BJ (cell line): ENCODE data around the gene ZBP1. TPM values are rescaled to one million over a fixed set of nuclear protein-coding genes. Genes with fewer than 3 reads are reported as not detected.

ENCODE experiments used
- CTCF ChIA-PET: fragments of 350-600 bp; formaldehyde crosslinking; extraction: SDS; loops from one replicate; lab custom pipeline; 2021; ENCODE audit warnings: antibody characterized with exemption, inconsistent platforms; lab: Yijun Ruan, JAX
- POLR2A ChIA-PET: fragments of 300-600 bp; sonication (Branson Sonifier 250); formaldehyde crosslinking; extraction: SDS; loops from one replicate; lab custom pipeline; 2021; ENCODE audit warnings: antibody characterized with exemption; lab: Charles Lee
- DNase-seq: peaks from one replicate; pipeline ENCODE4 v3.0.0-alpha.2; 2011; ENCODE audit warnings: low read depth
- H3K27me3 ChIP-seq: 2 replicates; pipeline ENCODE4 v1.6.0; 2011; ENCODE audit warnings: low read length; ENCODE audit not compliant: control insufficient read depth, insufficient read depth
- H3K36me3 ChIP-seq: 2 replicates; pipeline ENCODE4 v1.5.1; 2011; ENCODE audit warnings: low read length; ENCODE audit not compliant: control insufficient read depth, insufficient read depth
- H3K4me3 ChIP-seq: 2 replicates; pipeline ENCODE4 v1.5.1; 2011; ENCODE audit warnings: low read depth, mild to moderate bottlenecking, control low read depth, low read length
- CTCF ChIP-seq: IDR thresholded peaks from 2 replicates; pipeline ENCODE4 v1.5.1; 2011; ENCODE audit warnings: low read depth, mild to moderate bottlenecking, control low read depth, inconsistent platforms, low read length, moderate library complexity; ENCODE audit not compliant: insufficient read depth
- polyA plus RNA-seq: library from polyadenylated mRNA; depleted of rRNA; stranded (reverse); fragments of >200 nt; gene quantifications from 2 replicates; pipeline ENCODE4 v1.2.3, GENCODE V29; 2011

The ZBP1 gene
- polyA plus RNA-seq, 1 experiment, result not detected

GRCh38 chr20:57624124-57624523 is 3.9 kb upstream of the ZBP1 start:
- Histone ChIP-seq H3K36me3 (no peaks in the 10 kb centered on the region), H3K4me3 (no peak overlapping the region), H3K27me3 (no peaks in the 10 kb centered on the region)
- CTCF ChIA-PET, result interaction anchor here (1.5 to 1.7 kb wide), 2 partner anchors 22 to 29 kb away, joined by 4 to 7 read pairs; no protein-coding TSS in a partner anchor
- DNase-seq, result no peak
- TF ChIP-seq CTCF, result no peak
- POLR2A ChIA-PET, result no interaction called here

- ChIA-PET POLR2A (no interaction called here), CTCF (interaction anchor here (0.6 to 1.9 kb wide), 15 partner anchors 8 to 588 kb away, joined by 3 to 11 read pairs (median 4); no protein-coding TSS in a partner anchor)
- no peak for DNase-seq
- Histone ChIP-seq H3K4me3 (no peak overlapping the region), H3K27me3 (peaks cover 2% of the 10 kb centered on the region; the same call in 1 of the 2 replicates), H3K36me3 (no peaks in the 10 kb centered on the region)
- peak; percentile 77 for TF ChIP-seq CTCF
Measured at GRCh38 chr20:57622579-57623381, 2.6 kb upstream of the ZBP1 start.

- Histone ChIP-seq H3K4me3 (no peak overlapping the region), H3K27me3 (peaks cover 2% of the 10 kb centered on the region), H3K36me3 (no peaks in the 10 kb centered on the region)
- ChIA-PET POLR2A (no interaction called here), CTCF (interaction anchor here (0.6 to 1.9 kb wide), 10 partner anchors 8 to 589 kb away, joined by 3 to 11 read pairs (median 4); no protein-coding TSS in a partner anchor)
- no peak for TF ChIP-seq CTCF
- no peak for DNase-seq
Measured at GRCh38 chr20:57622201-57622570, 2.0 kb upstream of the ZBP1 start.

- Histone ChIP-seq H3K27me3 (peaks cover 5% of the 10 kb centered on the region), H3K4me3 (no peak overlapping the region), H3K36me3 (no peaks in the 10 kb centered on the region)
- ChIA-PET CTCF (interaction anchor here (0.6 to 1.9 kb wide), 5 partner anchors 8 to 589 kb away, joined by 3 to 11 read pairs (median 4); no protein-coding TSS in a partner anchor), POLR2A (no interaction called here)
- TF ChIP-seq CTCF, result no peak
- DNase-seq, result no peak
Measured at GRCh38 chr20:57621421-57622200, 1.4 kb upstream of the ZBP1 start.

- no peak for DNase-seq
- ChIA-PET CTCF (interaction anchor here (0.8 to 1.1 kb wide), 3 partner anchors 9 to 591 kb away, joined by 3 to 4 read pairs (median 3); no protein-coding TSS in a partner anchor), POLR2A (no interaction called here)
- H3K36me3 ChIP-seq, result no peaks in the 10 kb centered on the region
- no peak overlapping the region for H3K4me3 ChIP-seq
- TF ChIP-seq CTCF, result no peak
- peaks cover 5% of the 10 kb centered on the region for H3K27me3 ChIP-seq
Measured at GRCh38 chr20:57620999-57621398, 773 bp upstream of the ZBP1 start.
